ENCODE results near the gene STUM. TPM values are rescaled to one million over a fixed set of nuclear protein-coding genes. Genes with fewer than 3 reads are reported as not detected.

The STUM gene
- total and polyA plus RNA-seq, 2 donors from 2014 or later: 1.6 to 1.9 TPM

GRCh38 chr1:226632169-226632879 is 83.8 kb downstream of the STUM start:
- H3K27me3 ChIP-seq (ENCODE audit: control insufficient read depth, insufficient read depth, low read length): no peaks in the 10 kb centered on the region
- H3K36me3 ChIP-seq (ENCODE audit: control insufficient read depth in 2 of 3, insufficient read depth in 3 of 3, low read length in 3 of 3): peaks cover 0 to 4% (median 2%) of the 10 kb centered on the region in 3 donors
- intact Hi-C loops (cut with DNase I): loop anchor here (2.0 kb wide), 1 partner anchor 196 kb away; no protein-coding TSS in a partner anchor
- no peak for TF ChIP-seq CTCF (IDR thresholded peaks at IDR 0.05; ENCODE audit: borderline replicate concordance, extremely low read depth, insufficient read depth)
- FAIRE-seq: no peak
- no peak overlapping the region for H3K9ac ChIP-seq (ENCODE audit: low read length in 3 of 3)
- no peaks in the 10 kb centered on the region for H3K4me1 ChIP-seq (ENCODE audit: control insufficient read depth in 2 of 3, insufficient read depth in 2 of 3, low read depth in 1 of 3, low read length in 3 of 3)
- no peaks in the 10 kb centered on the region for H3K9me3 ChIP-seq (ENCODE audit: control insufficient read depth in 2 of 3, insufficient read depth in 1 of 3, low read length in 3 of 3)
- no peak overlapping the region for H3K27ac ChIP-seq (ENCODE audit: low read depth in 2 of 2, low read length in 2 of 2)
- peak in 2 of 5 donors; percentile 26 to 52 for DNase-seq
- H3K4me3 ChIP-seq (ENCODE audit: low read length in 3 of 3): no peak overlapping the region

- no peak for TF ChIP-seq CTCF (IDR thresholded peaks at IDR 0.05; ENCODE audit: borderline replicate concordance, extremely low read depth, insufficient read depth)
- FAIRE-seq (no peak), DNase-seq (peak in 2 of 5 donors; percentile 34 to 72)
- Histone ChIP-seq H3K9me3 (ENCODE audit: control insufficient read depth in 2 of 3, insufficient read depth in 1 of 3, low read length in 3 of 3) (no peaks in the 10 kb centered on the region), H3K9ac (ENCODE audit: low read length in 3 of 3) (no peak overlapping the region), H3K27ac (ENCODE audit: low read depth in 2 of 2, low read length in 2 of 2) (no peak overlapping the region), H3K4me3 (ENCODE audit: low read length in 3 of 3) (no peak overlapping the region), H3K36me3 (ENCODE audit: control insufficient read depth in 2 of 3, insufficient read depth in 3 of 3, low read length in 3 of 3) (peaks cover 0 to 7% (median 2%) of the 10 kb centered on the region in 3 donors), H3K4me1 (ENCODE audit: control insufficient read depth in 2 of 3, insufficient read depth in 2 of 3, low read depth in 1 of 3, low read length in 3 of 3) (no peaks in the 10 kb centered on the region), H3K27me3 (ENCODE audit: control insufficient read depth, insufficient read depth, low read length) (no peaks in the 10 kb centered on the region)
- intact Hi-C loops (cut with DNase I): loop anchor here (2.0 kb wide), 1 partner anchor 196 kb away; no protein-coding TSS in a partner anchor
Observed at GRCh38 chr1:226632922-226633351, 84.4 kb downstream of the STUM start.

- intact Hi-C loops (cut with DNase I): loop anchor here (2.0 kb wide), 1 partner anchor 195 kb away; no protein-coding TSS in a partner anchor
- FAIRE-seq: no peak
- Histone ChIP-seq H3K27ac (ENCODE audit: low read depth in 2 of 2, low read length in 2 of 2) (no peak overlapping the region), H3K36me3 (ENCODE audit: control insufficient read depth in 2 of 3, insufficient read depth in 3 of 3, low read length in 3 of 3) (peaks cover 0 to 7% (median 2%) of the 10 kb centered on the region in 3 donors), H3K9me3 (ENCODE audit: control insufficient read depth in 2 of 3, insufficient read depth in 1 of 3, low read length in 3 of 3) (no peaks in the 10 kb centered on the region), H3K9ac (ENCODE audit: low read length in 3 of 3) (peak overlapping the region in 1 of 3 donors; percentile 23), H3K27me3 (ENCODE audit: control insufficient read depth, insufficient read depth, low read length) (no peaks in the 10 kb centered on the region), H3K4me1 (ENCODE audit: control insufficient read depth in 2 of 3, insufficient read depth in 2 of 3, low read depth in 1 of 3, low read length in 3 of 3) (no peaks in the 10 kb centered on the region), H3K4me3 (ENCODE audit: low read length in 3 of 3) (no peak overlapping the region)
- DNase-seq: no peak
- TF ChIP-seq CTCF (IDR thresholded peaks at IDR 0.05; ENCODE audit: borderline replicate concordance, extremely low read depth, insufficient read depth): no peak
Observed at GRCh38 chr1:226633541-226634165, 85.1 kb downstream of the STUM start.
